HG03575 (cell line): Measurements from ENCODE around the gene SECTM1.

Experiments used
- ATAC-seq: cut with Tn5 transposase; IDR thresholded peaks from one replicate; pipeline ENCODE4 v1.9.1; 2021; ENCODE audit not compliant: unreplicated experiment, insufficient number of reproducible peaks, low FRiP score; ENCODE audit errors: extremely low read depth

SECTM1 gene

DNA sequence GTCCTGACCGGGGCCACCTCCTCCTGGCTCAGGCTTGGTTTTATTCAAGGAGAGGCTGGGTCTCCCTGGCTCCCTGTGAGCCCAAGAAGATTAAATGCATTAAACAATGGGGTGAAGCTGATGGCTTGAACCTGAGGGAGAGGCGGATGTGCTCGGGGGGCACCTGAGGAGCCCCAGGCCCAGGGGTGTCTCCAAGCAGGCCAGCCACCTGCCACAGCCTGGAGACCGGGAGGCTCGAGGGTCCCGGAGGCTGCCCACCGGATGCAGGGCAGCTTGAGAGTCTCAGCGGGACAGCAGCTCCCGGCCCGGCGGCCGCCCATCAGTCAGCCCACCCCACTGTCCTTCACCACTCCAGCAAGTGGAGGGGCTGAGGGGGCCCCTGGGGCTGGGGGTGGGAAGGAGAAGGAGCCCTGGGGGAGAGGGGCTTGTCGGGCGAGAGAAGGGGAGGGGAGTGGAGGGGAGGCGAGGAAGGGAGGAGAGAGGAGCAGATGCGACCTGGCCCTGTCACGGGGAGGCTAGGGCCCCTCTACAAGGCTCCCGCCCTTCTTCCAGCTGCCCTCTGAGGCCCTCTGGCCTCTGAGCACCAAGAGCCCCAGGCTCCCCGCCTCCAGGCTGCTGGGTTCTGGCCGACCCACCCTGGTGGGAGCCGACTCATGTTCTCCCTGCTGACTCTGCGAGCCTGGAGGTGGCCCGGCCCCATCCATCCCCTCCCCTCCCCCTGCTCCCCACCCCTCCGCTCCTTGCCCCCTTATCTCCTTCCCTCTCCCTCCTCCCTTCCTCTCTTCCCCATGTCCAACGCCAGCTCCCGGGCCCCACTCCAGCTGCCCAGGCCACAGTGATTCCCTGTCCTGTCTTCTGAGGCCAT is 29.4 kb downstream of the SECTM1 start:
- no peak for ATAC-seq

DNA sequence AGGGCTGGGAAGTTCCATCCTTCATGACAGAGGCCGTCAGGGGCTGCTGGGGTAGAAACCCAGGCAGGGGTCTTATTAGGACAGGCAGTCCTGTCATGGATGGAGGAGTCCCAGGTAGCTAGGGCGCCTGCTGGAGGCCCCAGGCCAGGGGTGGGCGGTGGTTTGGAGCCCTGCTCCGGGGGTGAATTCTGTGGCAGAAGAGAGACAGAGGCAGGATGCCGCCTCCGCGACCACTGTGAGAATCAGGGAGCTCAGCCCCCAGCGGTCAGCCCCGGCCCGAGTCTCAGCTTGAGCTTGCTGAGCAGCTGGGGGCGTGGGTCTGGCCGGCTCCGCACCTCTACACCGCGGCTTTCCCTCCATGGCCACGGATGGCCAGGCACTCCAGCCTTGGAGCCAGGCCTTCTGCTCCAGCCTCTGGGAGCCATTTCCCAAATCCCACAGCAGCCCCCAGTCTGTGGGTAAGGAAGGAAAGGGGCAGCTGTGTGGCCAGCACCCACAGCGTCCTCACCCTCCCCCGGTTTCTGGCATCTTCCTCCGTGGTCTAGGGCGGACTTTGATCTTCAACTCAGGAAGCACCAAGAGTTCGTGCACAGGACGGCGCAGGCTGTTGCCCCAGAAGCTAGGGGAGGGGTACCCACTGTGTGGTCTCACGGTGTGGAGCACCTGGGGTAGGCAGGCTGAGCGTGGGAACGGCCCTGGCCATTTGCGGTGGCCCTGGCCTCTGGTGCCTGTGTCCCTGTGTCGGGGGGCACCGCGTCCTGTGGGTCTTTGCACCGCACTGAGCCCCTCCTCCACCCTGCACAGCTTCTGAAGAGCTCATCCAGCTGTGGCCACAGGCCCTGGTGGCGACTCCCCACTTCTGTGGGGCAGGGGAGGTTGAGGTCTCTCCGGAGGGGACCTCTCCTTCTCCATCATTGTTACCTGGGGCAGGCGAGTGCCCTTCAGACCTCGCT is 30.3 kb downstream of the SECTM1 start:
- no peak for ATAC-seq

DNA sequence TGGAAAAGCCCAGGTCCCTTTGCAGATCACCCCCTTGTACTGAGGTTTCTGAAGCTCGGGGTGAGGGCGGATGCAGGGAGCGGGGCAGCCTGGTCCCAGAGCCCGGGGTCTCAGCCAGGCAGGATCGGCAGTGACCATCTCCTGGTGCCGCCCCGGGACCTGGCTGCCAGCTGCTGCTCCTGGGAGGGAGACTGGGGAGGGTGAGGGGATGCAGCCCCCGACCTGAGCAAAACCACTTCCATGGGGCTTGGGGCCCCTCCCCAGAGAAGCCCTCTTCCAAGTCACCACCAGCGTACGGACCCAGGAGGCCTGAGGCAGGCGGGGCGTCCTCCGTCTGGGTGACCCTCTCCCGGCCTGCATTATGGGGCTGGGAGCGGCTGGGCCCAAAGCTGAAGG is 31.0 kb downstream of the SECTM1 start:
- ATAC-seq = no peak

DNA sequence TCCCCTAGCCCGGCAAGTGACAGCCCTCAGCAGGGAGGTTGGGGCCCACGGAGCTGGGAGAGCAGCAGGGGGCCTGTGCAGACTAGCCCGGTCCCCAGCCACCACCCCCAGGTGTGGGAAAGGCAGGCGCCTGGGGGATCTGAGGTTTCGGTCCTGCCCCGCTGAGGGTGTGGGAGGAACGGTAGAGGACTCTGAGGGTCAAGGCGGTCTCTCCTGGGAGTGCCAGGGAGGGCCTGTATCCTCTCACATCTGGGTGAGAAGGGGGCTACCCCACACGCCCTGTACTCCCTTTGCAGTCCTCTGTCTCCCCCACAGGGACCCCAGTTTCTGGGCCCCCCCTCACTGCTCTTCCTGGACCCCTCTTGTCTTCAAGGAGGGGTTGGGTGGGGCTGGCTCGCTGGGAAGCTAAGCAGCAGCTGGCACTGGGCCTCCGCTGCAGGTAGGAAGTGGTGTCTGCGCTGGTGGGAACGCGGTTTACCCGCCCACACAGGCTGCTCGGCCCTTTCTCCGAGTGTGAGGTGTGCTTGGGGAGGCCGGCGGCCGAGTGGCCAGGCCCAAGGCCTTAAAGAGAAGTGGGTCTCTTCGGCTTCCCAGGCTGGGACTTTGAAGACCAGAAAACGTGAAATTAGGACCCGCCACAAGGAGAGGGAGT is 31.5 kb downstream of the SECTM1 start:
- no peak for ATAC-seq

DNA sequence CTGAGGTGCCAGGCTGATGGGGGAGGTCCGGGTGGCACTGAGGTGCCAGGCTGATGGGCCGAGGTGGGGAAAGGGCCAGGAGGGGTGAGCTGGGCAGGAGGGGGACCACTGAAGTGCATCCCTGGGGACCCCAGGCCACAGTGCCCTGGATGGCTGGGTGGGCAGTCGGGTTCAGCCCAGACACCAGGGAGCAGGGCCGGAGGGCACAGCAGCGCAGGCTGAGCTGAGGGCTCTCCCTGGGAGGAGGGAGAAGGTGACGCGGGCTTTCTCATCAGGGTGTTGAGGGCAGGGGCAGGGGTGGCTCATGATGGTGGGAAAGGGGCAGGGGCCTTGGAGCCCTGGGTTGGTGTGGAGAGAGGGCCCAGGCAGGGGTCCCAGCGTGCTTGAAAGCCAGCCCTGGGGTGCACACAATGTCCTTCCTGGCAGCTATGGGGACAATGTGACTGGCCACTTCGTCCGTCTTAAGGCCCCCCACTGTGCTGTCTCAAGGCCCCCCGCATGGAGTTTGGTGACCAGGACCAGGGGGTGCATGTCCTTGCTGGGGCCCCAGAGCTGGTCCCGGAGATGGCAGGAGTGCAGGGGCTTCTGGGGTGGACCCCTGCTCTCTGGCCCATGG is 32.2 kb downstream of the SECTM1 start:
- ATAC-seq = no peak

DNA sequence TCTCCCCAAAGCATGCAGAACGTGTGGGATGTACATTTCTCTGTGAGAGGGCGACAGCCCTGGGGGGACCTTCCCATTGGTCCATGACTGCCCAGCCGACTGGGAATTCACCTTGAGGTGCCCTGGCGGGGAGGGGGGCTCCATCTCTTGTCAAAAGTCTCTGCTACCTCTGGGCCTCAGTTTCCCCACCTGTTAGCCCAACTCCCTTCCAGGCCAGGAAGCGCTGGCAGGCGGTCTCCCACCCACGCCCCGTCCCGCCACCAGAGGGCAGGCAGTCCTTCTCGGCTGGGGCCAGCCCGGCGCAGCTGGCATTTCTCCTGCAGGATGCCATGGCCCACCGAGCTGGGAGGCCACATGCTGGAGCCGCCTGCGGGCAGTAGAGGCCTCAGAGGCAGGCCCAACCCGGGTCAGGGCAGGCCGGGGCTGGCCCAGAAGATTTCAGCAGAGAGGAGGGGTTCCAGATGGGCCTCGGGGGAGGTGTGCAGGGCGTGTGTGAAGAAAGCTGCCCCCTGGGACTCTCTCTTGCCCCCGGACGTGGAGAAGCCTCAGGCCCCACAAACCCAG is 32.8 kb downstream of the SECTM1 start:
- no peak for ATAC-seq

DNA sequence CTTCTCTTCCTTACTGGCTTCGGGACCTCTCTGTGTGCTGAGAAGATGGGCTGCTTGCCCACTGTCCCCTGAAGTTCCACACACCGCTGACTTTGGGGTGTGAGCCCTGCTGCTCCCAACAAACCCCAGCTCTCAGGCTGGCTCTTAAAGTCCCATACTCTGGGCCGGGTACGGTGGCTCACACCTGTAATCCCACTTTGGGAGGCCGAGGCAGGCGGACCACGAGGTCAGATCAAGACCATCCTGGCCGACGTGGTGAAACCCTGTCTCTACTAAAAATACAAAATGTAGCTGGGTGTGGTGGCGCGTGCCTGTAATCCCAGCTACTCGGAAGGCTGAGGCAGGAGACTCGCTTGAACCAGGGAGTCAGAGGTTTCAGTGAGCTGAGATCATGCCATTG is 33.3 kb downstream of the SECTM1 start:
- ATAC-seq = no peak

DNA sequence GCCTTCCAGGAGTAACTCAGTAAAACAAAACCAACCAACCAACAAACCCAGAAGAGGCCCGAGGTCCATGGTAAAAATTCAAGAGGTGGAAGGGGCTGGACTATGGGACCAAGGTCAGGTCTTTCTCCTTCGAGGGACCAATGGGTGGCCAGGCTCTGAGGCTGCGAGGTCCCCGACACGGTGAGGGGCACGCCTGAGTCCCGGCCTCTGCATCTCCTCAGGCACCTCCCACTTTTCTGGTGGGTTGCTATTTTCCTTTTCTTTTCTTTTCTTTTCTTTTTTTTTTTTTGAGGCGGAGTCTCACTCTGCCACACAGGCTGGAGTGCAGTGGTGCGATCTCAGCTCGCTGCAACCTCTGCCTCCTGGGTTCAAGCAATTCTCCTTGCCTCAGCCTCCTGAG is 34.1 kb downstream of the SECTM1 start:
- no peak for ATAC-seq

DNA sequence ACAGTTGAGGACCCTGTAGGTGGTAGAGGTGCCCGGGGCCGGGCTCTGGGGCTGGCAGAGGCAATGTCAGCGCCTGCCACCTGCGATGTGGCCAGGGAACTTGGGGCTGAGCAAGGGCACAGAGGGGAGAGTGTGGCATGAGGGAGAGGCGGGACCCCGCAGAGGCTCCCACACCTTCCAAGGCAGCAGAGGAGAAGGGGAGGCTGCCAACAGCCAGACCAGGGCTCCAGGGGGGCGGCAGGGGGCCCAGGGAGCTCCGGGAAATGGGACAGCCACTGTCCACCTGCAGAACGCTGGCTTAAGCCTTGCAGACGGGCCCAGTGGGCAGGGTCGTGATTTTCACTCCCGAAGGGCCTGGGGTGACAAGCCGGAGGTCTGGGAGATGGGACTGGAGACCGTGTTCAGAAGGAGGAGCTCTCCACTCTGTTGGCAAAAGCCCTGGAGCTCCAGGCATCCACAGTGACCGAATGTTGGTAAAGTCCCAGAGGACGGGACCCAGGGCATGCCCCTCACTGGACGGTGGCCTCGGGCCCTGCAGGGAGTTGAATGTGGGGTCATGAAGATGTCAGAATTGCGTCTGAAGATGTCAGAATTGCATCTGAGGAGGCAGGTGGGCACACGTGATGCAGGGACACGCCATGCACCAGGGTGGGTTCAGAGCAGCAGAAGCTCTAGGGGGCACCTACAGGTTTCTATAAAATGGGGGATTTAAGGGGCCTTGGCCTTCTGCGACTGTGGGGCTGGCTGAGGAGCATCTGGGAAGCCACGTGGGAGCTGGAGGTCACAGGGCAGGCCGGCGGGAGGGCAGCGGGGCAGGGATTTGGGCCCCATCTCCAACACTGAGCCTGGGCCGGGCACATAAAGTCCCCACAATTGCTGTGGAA is 34.8 kb downstream of the SECTM1 start:
- no peak for ATAC-seq

DNA sequence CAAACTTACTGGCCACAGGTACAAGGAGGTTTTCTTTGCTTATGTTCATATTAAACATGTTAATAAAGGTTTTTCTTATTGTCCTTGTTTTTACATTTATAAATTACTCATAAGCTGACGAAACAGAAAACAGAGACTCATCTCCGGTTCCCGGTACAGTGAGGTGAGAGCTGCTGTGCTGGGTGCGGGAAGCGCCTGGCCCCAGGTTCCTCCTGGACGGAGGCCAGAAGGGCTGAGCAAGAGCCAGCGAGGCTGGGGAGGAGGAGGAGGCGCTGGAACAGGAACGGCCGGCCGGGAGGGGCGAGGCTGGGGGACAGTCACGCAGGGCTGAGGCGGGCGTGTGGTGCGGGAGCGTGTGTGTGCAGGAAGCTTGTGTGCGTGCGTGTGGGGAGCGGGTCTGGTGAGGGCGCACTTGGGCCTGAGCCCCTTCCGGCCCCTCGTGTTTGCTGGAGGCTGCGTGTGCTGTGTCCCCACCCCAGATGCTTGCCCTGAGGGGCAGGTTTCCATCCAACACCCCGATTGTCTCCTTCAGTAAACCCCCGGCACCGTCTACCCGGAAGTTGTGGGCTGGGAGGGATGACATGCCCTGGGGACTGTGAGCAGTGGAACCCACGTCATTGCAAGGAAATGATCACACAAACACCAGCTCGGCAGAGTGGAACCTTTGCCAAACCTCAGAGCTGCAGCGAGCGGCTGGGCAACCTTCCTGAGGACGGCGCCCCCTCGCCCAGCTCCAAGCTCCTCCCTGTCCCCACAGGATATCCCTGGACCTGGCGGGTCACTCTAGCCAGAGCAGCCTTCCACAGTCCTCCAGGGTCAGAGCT is 35.6 kb downstream of the SECTM1 start:
- ATAC-seq = no peak

DNA sequence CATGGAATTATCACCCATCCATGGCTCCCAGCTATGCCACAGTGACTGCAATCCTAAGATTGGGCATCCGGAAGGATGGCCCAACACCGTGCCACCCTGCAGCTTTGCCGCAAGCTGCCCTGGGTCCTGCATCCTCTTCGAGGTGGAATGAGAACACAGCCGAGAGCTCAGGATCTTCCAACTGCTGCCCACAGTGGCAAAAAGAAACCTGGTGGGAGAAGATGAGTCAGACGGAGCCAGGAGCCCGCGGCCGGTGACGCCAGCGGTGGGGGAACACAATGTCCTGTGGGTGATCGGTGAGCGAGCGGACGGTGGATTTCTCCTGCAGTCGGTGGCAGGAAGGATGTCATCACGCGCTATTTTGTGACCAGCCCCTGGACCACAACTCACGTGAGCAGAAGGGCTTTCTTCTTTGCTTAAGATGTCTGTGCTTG is 36.3 kb downstream of the SECTM1 start:
- ATAC-seq = no peak

DNA sequence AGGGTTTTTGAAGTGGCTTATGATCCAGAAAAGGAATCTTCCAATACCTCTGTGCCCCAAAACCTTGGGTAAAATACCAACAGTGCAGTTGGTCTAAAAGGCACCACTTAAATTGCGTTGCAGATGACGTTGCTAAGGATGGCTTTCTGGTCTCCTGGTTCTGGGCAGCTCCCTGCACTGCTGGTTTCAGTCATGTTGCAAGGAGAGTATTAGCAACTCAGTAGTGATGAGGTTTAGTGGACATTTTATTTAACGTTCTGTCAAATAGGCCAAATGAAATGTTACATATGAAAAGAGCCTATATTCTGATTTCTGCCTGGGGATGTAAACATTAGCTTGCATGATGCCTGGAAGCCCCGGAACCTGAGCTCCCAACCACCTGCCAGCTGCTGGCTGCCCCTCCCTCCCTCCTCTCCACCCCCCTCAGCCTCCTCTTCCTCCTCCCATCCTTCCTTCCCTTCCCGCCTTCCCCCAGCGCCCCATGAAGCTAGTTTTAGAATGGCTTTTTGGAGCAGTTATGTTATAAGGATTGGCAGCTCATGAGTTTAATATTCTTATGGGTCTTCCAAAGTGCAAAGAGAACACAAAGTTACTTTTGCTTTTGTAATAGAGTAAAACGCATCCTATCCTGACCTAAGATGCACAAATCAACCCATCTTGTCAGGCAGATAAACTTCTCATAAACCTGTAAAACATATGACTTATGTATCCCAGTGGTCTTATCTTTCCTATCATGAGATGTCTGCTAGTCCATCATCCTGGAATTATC is 36.9 kb downstream of the SECTM1 start:
- ATAC-seq = no peak

DNA sequence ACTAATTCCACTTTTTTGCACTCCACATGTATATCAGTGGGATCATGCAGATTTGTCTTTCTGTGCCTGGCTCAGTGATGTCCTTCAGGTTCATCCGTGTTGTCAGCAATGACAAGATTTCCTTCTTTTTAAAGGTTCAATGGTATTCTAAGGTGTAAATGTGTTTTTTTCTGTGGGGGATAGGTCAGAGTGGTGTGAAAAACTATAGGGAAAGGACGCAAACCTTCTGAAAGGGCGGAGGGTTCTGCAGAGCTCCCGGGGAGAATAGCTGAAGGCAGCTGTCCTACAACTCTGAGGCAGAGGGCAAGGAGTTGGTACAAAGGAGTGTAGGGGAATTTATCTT is 38.1 kb downstream of the SECTM1 start:
- no peak for ATAC-seq

DNA sequence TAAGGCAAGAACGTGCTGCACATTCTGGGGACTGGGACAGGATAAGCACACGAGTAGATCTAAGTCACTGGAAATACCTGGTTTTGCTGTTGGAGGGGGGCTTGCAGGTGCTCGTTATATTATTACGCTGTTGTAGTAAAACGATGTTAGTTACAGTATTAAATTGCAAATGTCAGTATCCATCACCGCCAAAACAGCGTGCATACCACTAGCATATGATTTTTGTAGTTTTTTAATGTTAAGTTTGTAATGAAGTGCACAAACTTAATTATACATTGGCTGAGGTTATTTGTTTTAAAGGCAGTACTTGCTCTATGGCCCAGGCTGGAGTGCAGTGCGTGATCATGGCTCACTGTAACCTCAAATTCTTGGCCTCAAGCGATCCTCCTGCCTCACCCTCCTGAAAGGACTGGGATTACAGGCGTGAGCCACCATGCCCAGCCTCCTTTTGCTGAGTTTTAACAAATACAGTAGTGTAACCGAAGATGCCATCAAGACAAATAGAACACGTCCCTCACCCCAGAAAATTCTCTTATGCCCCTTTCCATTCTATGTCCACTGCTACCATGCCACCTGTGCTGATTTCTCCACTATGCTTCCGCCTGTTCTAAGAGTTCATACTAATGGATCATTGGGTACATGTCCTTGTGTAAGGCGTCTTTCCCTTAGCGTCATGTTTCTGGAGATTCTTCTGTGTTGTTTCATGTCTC is 39.3 kb downstream of the SECTM1 start:
- ATAC-seq = no peak

DNA sequence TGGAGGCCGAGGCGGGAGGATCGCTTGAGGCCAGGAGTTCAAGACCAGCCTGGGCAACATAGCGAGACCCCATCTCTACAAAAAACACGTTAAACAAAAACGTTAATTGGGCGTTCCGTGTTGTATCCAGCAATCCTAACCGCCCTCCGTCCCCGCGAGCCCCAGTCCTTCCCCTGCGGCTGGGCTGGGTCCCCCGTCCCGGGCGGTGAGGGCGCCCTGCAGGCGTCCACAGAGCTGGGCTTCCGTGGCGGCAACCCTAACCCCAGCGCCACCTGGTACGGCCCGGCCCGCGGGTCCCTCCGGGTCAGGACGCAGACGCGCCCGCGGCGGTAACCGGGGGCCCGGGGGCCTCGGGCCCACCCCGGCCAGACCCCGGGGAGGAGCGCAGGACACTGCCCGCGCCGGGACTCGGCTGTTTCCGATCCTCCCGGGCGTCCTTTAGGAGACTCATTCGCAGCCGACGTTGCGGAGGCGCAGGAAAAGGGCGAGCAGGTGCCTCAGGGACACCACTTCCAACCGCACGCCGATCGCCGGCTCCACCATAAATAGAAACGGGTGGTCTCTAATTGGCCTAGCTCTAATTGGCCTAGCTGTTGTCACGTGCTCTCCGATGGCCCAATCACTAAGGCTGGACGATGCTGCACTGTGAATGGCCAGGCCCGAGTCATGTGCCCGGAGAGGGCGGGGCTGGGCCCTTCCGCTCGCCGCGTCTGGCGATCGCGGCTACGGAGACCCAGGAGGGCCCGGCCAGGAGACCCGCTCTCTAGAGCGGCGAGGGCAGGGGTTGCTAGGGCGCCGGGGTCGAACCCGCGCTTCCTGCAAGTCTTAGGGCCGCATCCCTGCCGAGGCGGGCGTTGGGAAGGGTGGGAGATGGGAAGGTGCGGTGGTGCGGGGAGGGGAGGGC is 41.1 kb downstream of the SECTM1 start:
- ATAC-seq = peak; percentile 61
